SH-SY5Y (cell line): ENCODE results near the gene POU2F2.

Source experiments
- GATA2 ChIP-seq: IDR thresholded peaks from 2 replicates; pipeline ENCODE4 v1.6.1; 2011; ENCODE audit warnings: mild to moderate bottlenecking, low read depth, low read length
- GATA3 ChIP-seq: IDR thresholded peaks from 2 replicates; pipeline ENCODE4 v1.6.1; 2011; ENCODE audit warnings: low read depth, mild to moderate bottlenecking, low read length, moderate library complexity

DNA sequence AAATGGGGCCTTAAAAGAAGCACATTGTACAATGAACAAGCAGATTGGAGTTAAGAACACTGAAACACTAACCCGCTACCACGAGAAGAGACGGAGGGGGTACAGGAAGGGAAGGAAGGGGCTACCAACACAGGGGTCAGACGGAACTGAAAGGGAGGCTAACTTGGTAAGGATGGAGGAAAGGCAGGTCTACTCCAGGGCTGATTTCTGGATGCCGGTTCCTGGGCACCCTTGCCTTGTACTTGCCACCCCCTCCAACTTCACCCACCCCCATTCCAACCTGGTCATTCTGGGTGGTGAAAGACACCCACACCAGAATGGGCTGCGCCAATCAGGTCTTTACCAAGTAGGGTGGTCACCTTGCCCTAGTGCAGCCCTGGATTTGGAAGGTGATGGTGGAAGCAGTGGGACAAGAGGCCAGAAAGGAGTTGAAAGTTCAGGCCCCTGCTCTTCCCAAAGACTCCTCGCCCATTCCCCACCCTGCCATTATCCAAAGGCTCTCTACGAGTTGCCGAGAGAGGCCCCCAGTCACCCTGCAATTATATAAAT lies 46.0 kb downstream of the POU2F2 start:
- TF ChIP-seq GATA2 (no peak), GATA3 (no peak)
